HCT116 (cell line): ENCODE data around the gene NCKAP5L. TPM values are rescaled to one million over a fixed set of nuclear protein-coding genes. Genes with fewer than 3 reads are reported as not detected.

Experiments
- ATAC-seq: fragments of 200-7000 bp; cut with Tn5 transposase; 2 replicates; pipeline ENCODE4 v1.9.1; 2020; ENCODE audit warnings: mild to moderate bottlenecking, moderate library complexity
- BruUV-seq: library from RNA; stranded (reverse); fragments of 400-500 nt; replicated peaks from 2 replicates; lab custom pipeline; 2021; lab: Mats Ljungman, UMichigan
- CTCF ChIA-PET: fragments of 300-600 bp; sonication (Branson Sonifier 250); formaldehyde crosslinking; loops from one replicate; lab custom pipeline; 2021; ENCODE audit warnings: antibody characterized with exemption; lab: Charles Lee
- POLR2A ChIA-PET: fragments of 300-600, 350-600 bp; sonication (Branson Sonifier 250); formaldehyde crosslinking; loops from one replicate; lab custom pipeline; 2021; ENCODE audit warnings: antibody characterized with exemption; lab: Charles Lee
- RAD21 ChIA-PET, 2 experiments: fragments of 300-600 bp; sonication (Branson Sonifier 250); formaldehyde crosslinking; loops; one replicate each; lab custom pipeline; 2023; ENCODE audit warnings: low total read pairs in 2 of 2; ENCODE audit not compliant: uncharacterized antibody in 2 of 2, unreplicated experiment in 2 of 2, low non-redundant PET in 1 of 2; lab: Charles Lee
- DNase-seq: peaks from one replicate; pipeline ENCODE4 v3.0.0-alpha.2; 2010; ENCODE audit warnings: low read depth, low spot score
- H2AFZ ChIP-seq: fragments of 200-600 bp; shearing (Covaris generic), sonication (generic); 2 replicates; pipeline ENCODE4 v1.6.1; 2017; ENCODE audit warnings: low read depth, mixed run types, mixed read lengths, antibody characterized with exemption, low read length; ENCODE audit not compliant: poor library complexity, severe bottlenecking
- H3K27ac ChIP-seq: 2 replicates; pipeline ENCODE4 v1.5.1; 2012; ENCODE audit warnings: low read depth, low read length
- H3K27me3 ChIP-seq: fragments of 200-600 bp; sonication (generic); 2 replicates; pipeline ENCODE4 v1.6.1; 2016; ENCODE audit warnings: mixed run types, low read length, mixed read lengths; ENCODE audit not compliant: insufficient read depth
- H3K36me3 ChIP-seq, 2 experiments: fragments of 200-500 bp in 1 of 2; fragments of 200-600 bp in 1 of 2; sonication (Bioruptor generic) in 1 of 2; sonication (generic) in 1 of 2; 2 replicates each; pipeline versions ENCODE4 v1.5.1 to v1.6.1; 2014 to 2016; ENCODE audit warnings: low read length in 2 of 2, inconsistent platforms in 1 of 2, mixed read lengths in 1 of 2, mixed run types in 1 of 2; ENCODE audit not compliant: insufficient read depth in 2 of 2, control insufficient read depth in 1 of 2
- H3K4me1 ChIP-seq, 2 experiments: fragments of 200-600 bp in 1 of 2; sonication (generic) in 1 of 2; 2 replicates each; pipeline versions ENCODE4 v1.5.1 to v1.6.1; 2012 to 2017; ENCODE audit warnings: low read length in 2 of 2, inconsistent platforms in 1 of 2, mild to moderate bottlenecking in 1 of 2, mixed read lengths in 1 of 2, mixed run types in 1 of 2, moderate library complexity in 1 of 2; ENCODE audit not compliant: insufficient read depth in 2 of 2, control insufficient read depth in 1 of 2
- H3K4me2 ChIP-seq: fragments of 200-600 bp; sonication (generic); 2 replicates; pipeline ENCODE4 v1.6.1; 2017; ENCODE audit warnings: mixed run types, low read length, mixed read lengths
- H3K4me3 ChIP-seq, 2 experiments: fragments of 200-600 bp in 1 of 2; sonication (generic) in 1 of 2; replicated peaks in 1 of 2; 2 replicates each; pipeline ENCODE4 v1.5.1; 2011 to 2016; ENCODE audit warnings: low read length in 2 of 2, control low read depth in 1 of 2, low read depth in 1 of 2, mild to moderate bottlenecking in 1 of 2, mixed read lengths in 1 of 2, mixed run types in 1 of 2
- H3K79me2 ChIP-seq: fragments of 200-600 bp; sonication (generic); 2 replicates; pipeline ENCODE4 v1.6.1; 2017; ENCODE audit warnings: mild to moderate bottlenecking, mixed run types, low read length, moderate library complexity, mixed read lengths; ENCODE audit not compliant: insufficient read depth
- H3K9ac ChIP-seq: fragments of 200-600 bp; sonication (generic); 2 replicates; pipeline ENCODE4 v1.6.1; 2016; ENCODE audit warnings: low read length, mixed read lengths
- H3K9me2 ChIP-seq: fragments of 200-600 bp; sonication (generic), shearing (Covaris generic); 2 replicates; pipeline ENCODE4 v1.6.1; 2017; ENCODE audit warnings: mixed run types, mild to moderate bottlenecking, moderate library complexity; ENCODE audit not compliant: insufficient read depth
- H3K9me3 ChIP-seq, 2 experiments: fragments of 200-500 bp in 1 of 2; fragments of 200-600 bp in 1 of 2; sonication (Bioruptor generic) in 1 of 2; sonication (generic) in 1 of 2; 2 replicates each; pipeline ENCODE4 v1.6.1; 2014 to 2017; ENCODE audit warnings: low read length in 2 of 2, mixed read lengths in 2 of 2, inconsistent platforms in 1 of 2, low read depth in 1 of 2, mild to moderate bottlenecking in 1 of 2, mixed run types in 1 of 2, moderate library complexity in 1 of 2; ENCODE audit not compliant: control insufficient read depth in 1 of 2, insufficient read depth in 1 of 2
- H4K20me1 ChIP-seq: fragments of 200-600 bp; sonication (generic), shearing (Covaris generic); 2 replicates; pipeline ENCODE4 v1.6.1; 2017; ENCODE audit warnings: mixed run types, mild to moderate bottlenecking, moderate library complexity; ENCODE audit not compliant: insufficient read depth
- CBX3 ChIP-seq: IDR thresholded peaks from 2 replicates; pipeline ENCODE4 v1.6.1; 2012; ENCODE audit warnings: low read depth
- CEBPB ChIP-seq: IDR thresholded peaks from 2 replicates; pipeline ENCODE4 v1.6.1; 2012; ENCODE audit warnings: low read depth
- ELF1 ChIP-seq: IDR thresholded peaks from 2 replicates; pipeline ENCODE4 v1.6.1; 2012; ENCODE audit warnings: low read depth, borderline replicate concordance
- EZH2 ChIP-seq: fragments of 200-600 bp; sonication (generic); IDR thresholded peaks from 2 replicates; pipeline ENCODE4 v1.6.1; 2017; ENCODE audit warnings: antibody characterized with exemption, mixed run types
- EZH2phosphoT487 ChIP-seq: fragments of 200-600 bp; IDR thresholded peaks from 2 replicates; pipeline ENCODE4 v1.6.1; 2018; ENCODE audit warnings: antibody characterized with exemption, borderline replicate concordance
- JUND ChIP-seq: IDR thresholded peaks from 2 replicates; pipeline ENCODE4 v1.6.1; 2012
- MAX ChIP-seq: IDR thresholded peaks from 2 replicates; pipeline ENCODE4 v1.6.1; 2012
- POLR2A ChIP-seq: IDR thresholded peaks from 2 replicates; pipeline ENCODE4 v1.7.0; 2011; ENCODE audit warnings: borderline replicate concordance; ENCODE audit not compliant: insufficient read depth, insufficient read length; ENCODE audit errors: extremely low read depth
- POLR2AphosphoS5 ChIP-seq: IDR thresholded peaks from 2 replicates; pipeline ENCODE4 v1.6.1; 2011; ENCODE audit warnings: mild to moderate bottlenecking, low read depth, low read length, moderate library complexity
- RAD21 ChIP-seq: IDR thresholded peaks from 2 replicates; pipeline ENCODE4 v1.6.1; 2012; ENCODE audit warnings: low read depth, mild to moderate bottlenecking
- REST ChIP-seq: IDR thresholded peaks from 2 replicates; pipeline ENCODE4 v1.6.1; 2012; ENCODE audit warnings: low read depth
- SIN3A ChIP-seq: IDR thresholded peaks from 2 replicates; pipeline ENCODE4 v1.6.1; 2012; ENCODE audit warnings: low read depth
- SP1 ChIP-seq: IDR thresholded peaks from 2 replicates; pipeline ENCODE4 v1.6.1; 2012; ENCODE audit warnings: low read depth
- TCF7L2 ChIP-seq: IDR thresholded peaks from 2 replicates; pipeline ENCODE4 v1.7.0; 2011; ENCODE audit warnings: borderline replicate concordance, inconsistent platforms; ENCODE audit not compliant: insufficient read depth, insufficient read length; ENCODE audit errors: extremely low read depth
- ZFX ChIP-seq: fragments of 450-650 bp; IDR thresholded peaks from 2 replicates; pipeline ENCODE4 v1.6.1; 2017
- ZNF274 ChIP-seq: fragments of 200-500 bp; sonication (Bioruptor generic); IDR thresholded peaks from 2 replicates; pipeline ENCODE4 v1.6.1; 2014; ENCODE audit warnings: mild to moderate bottlenecking, low read depth, low read length, inconsistent platforms
- intact Hi-C: fragments of 100-400 bp; cut with micrococcal nuclease; formaldehyde crosslinking; loops from 2 replicates; pipeline ENCODE4 v1.10.0; 2022
- total RNA-seq: library from RNA; stranded (reverse); gene quantifications from one replicate; pipeline ENCODE4 v1.2.1, GENCODE V29; 2021; ENCODE audit not compliant: unreplicated experiment
- TF ChIP-seq, protein P1 (sequence below): IDR thresholded peaks from 2 replicates; pipeline ENCODE4 v1.6.1; 2011; ENCODE audit warnings: mild to moderate bottlenecking, low read length, moderate library complexity; ENCODE audit not compliant: insufficient replicate concordance; ENCODE audit errors: extremely low read depth
- TF ChIP-seq, protein P2 (sequence below): IDR thresholded peaks from 2 replicates; pipeline ENCODE4 v1.6.1; 2012

The NCKAP5L gene
- total RNA-seq, 1 experiment from 2014 or later: 12.1 TPM

DNA sequence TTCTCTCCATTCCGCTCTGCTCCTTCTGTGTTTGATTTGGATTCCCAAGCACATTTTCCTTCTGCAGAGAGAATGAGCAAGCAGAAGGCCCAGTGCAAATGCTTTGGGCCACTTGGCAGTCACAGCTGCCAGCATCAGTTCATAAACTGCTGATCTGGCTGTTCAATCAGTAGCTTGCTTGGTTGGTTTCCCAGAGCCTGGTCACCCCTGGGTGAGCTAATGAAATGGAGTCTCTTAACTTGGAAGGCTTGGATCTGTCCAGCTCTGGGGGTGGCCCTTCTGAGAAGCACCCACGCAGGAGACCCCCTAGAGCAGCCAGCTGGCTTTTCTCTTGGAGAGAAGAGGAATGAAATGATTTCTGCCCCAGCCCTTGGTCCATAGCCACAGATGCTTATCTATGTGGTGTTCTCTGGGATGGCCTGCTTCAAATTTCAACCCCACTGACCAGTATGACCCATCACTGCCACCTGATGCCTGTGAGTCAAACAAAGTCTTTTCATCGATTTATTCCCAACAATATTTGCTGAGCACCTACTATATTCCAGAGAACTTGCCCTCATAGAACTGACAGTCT, 45.2 kb upstream of the NCKAP5L start:
- intact Hi-C loops: no loop called here
- POLR2A ChIA-PET: no interaction called here
- H3K9me3 ChIP-seq: peaks cover 0 to 8% of the 10 kb centered on the region in 2 experiments; a peak in 1 of 4 replicates
- H3K79me2 ChIP-seq: no peaks in the 10 kb centered on the region
- no TSS peak for BruUV-seq
- RAD21 ChIA-PET: no interaction called here
- no peak overlapping the region for H3K9ac ChIP-seq
- no peaks in the 10 kb centered on the region for H3K4me1 ChIP-seq
- no peak overlapping the region for H3K27ac ChIP-seq
- no peaks in the 10 kb centered on the region for H3K36me3 ChIP-seq
- no peak for ATAC-seq
- no peak overlapping the region for H2AFZ ChIP-seq
- H3K27me3 ChIP-seq: no peaks in the 10 kb centered on the region
- H4K20me1 ChIP-seq: no peaks in the 10 kb centered on the region
- CTCF ChIA-PET: no interaction called here
- H3K4me3 ChIP-seq: no peak overlapping the region
- no peak overlapping the region for H3K4me2 ChIP-seq
- TF ChIP-seq JUND (no peak), CBX3 (no peak), ELF1 (no peak), SP1 (no peak), ZNF274 (no peak), REST (no peak), CEBPB (no peak), SIN3A (no peak), EZH2phosphoT487 (no peak), POLR2AphosphoS5 (no peak), EZH2 (no peak), RAD21 (no peak), TCF7L2 (no peak), ZFX (no peak), MAX (no peak), POLR2A (no peak)
- TF ChIP-seq, protein P1, sequence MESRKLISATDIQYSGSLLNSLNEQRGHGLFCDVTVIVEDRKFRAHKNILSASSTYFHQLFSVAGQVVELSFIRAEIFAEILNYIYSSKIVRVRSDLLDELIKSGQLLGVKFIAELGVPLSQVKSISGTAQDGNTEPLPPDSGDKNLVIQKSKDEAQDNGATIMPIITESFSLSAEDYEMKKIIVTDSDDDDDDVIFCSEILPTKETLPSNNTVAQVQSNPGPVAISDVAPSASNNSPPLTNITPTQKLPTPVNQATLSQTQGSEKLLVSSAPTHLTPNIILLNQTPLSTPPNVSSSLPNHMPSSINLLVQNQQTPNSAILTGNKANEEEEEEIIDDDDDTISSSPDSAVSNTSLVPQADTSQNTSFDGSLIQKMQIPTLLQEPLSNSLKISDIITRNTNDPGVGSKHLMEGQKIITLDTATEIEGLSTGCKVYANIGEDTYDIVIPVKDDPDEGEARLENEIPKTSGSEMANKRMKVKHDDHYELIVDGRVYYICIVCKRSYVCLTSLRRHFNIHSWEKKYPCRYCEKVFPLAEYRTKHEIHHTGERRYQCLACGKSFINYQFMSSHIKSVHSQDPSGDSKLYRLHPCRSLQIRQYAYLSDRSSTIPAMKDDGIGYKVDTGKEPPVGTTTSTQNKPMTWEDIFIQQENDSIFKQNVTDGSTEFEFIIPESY: no peak
- TF ChIP-seq, protein P2, sequence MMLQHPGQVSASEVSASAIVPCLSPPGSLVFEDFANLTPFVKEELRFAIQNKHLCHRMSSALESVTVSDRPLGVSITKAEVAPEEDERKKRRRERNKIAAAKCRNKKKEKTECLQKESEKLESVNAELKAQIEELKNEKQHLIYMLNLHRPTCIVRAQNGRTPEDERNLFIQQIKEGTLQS: no peak
- TF ChIP-seq, all 23 proteins: peak for 0
- DNase-seq: no peak
- no peaks in the 10 kb centered on the region for H3K9me2 ChIP-seq
